T-helper 1 cell treated with Interleukin-12 subunit alpha and Interleukin-12 subunit beta and Interleukin-4 antibody, amounts not matched to agents 30 μg/mL and 1 μg/mL, for 36 hours (primary cell): ENCODE data around the gene ANTKMT.
"Not testable (repeated sequence)": the region's sequence is repeated elsewhere in the genome, so short reads cannot be mapped to it uniquely, and the experiment has no call there.

Experiments
- H3K27ac Mint-ChIP-seq: one replicate; pipeline ENCODE4 v1.8.0; 2021; ENCODE audit warnings: mild to moderate bottlenecking, mixed read lengths
- H3K27me3 Mint-ChIP-seq: one replicate; pipeline ENCODE4 v1.8.0; 2021; ENCODE audit warnings: low read depth, mixed read lengths
- H3K36me3 Mint-ChIP-seq: one replicate; pipeline ENCODE4 v1.8.0; 2021; ENCODE audit warnings: low read depth, mixed read lengths
- H3K4me1 Mint-ChIP-seq: one replicate; pipeline ENCODE4 v1.8.0; 2021; ENCODE audit warnings: low read depth, mixed read lengths
- H3K4me3 Mint-ChIP-seq: one replicate; pipeline ENCODE4 v1.8.0; 2021; ENCODE audit warnings: mild to moderate bottlenecking, moderate library complexity, mixed read lengths
- H3K9me3 Mint-ChIP-seq: one replicate; pipeline ENCODE4 v1.8.0; 2021; ENCODE audit warnings: mixed read lengths

Gene ANTKMT

GRCh38 chr16:687499-687898 is 33.4 kb upstream of the ANTKMT start:
- Mint-ChIP-seq H3K27ac (no peak overlapping the region), H3K9me3 (peaks cover 4% of the 10 kb centered on the region), H3K36me3 (peaks cover 4% of the 10 kb centered on the region), H3K27me3 (peaks cover 5% of the 10 kb centered on the region), H3K4me1 (peaks cover 10% of the 10 kb centered on the region), H3K4me3 (no peak overlapping the region)

GRCh38 chr16:689175-689897 is 31.6 kb upstream of the ANTKMT start:
- H3K36me3 Mint-ChIP-seq, result peaks cover 3% of the 10 kb centered on the region
- peak overlapping the region; percentile 85 for H3K4me3 Mint-ChIP-seq
- H3K9me3 Mint-ChIP-seq, result peaks cover 4% of the 10 kb centered on the region
- H3K27ac Mint-ChIP-seq, result peak overlapping the region; percentile 77
- H3K4me1 Mint-ChIP-seq, result peaks cover 8% of the 10 kb centered on the region
- H3K27me3 Mint-ChIP-seq, result peaks cover 15% of the 10 kb centered on the region

GRCh38 chr16:691242-691641 is 29.7 kb upstream of the ANTKMT start:
- peaks cover 20% of the 10 kb centered on the region for H3K27me3 Mint-ChIP-seq
- peak overlapping the region; percentile 85 for H3K4me3 Mint-ChIP-seq
- not testable (repeated sequence) for H3K27ac Mint-ChIP-seq, H3K36me3 Mint-ChIP-seq, H3K9me3 Mint-ChIP-seq
- peaks cover 12% of the 10 kb centered on the region for H3K4me1 Mint-ChIP-seq

GRCh38 chr16:692356-693108 is 28.4 kb upstream of the ANTKMT start:
- peaks cover 12% of the 10 kb centered on the region for H3K4me1 Mint-ChIP-seq

GRCh38 chr16:693364-693763 is 27.6 kb upstream of the ANTKMT start:
- no peak overlapping the region for H3K4me3 Mint-ChIP-seq
- H3K27me3 Mint-ChIP-seq, result peaks cover 20% of the 10 kb centered on the region
- peaks cover 12% of the 10 kb centered on the region for H3K4me1 Mint-ChIP-seq
- no peak overlapping the region for H3K27ac Mint-ChIP-seq
- H3K36me3 Mint-ChIP-seq, result peaks cover 1% of the 10 kb centered on the region
- H3K9me3 Mint-ChIP-seq, result peaks cover 4% of the 10 kb centered on the region

More at GRCh38 chr16:692356-693108, 28.4 kb upstream of the ANTKMT start:
- Mint-ChIP-seq H3K36me3 (peaks cover 1% of the 10 kb centered on the region), H3K27ac (no peak overlapping the region), H3K27me3 (peaks cover 20% of the 10 kb centered on the region), H3K4me3 (peak overlapping the region; percentile 30), H3K9me3 (peaks cover 4% of the 10 kb centered on the region)

GRCh38 chr16:693766-694165 is 27.2 kb upstream of the ANTKMT start:
- peaks cover 20% of the 10 kb centered on the region for H3K27me3 Mint-ChIP-seq
- no peak overlapping the region for H3K4me3 Mint-ChIP-seq
- H3K9me3 Mint-ChIP-seq, result peaks cover 4% of the 10 kb centered on the region

GRCh38 chr16:694187-694862 is 26.6 kb upstream of the ANTKMT start:
- peaks cover 20% of the 10 kb centered on the region for H3K27me3 Mint-ChIP-seq
- H3K9me3 Mint-ChIP-seq, result peaks cover 4% of the 10 kb centered on the region
- H3K27ac Mint-ChIP-seq, result peak overlapping the region; percentile 36
- H3K36me3 Mint-ChIP-seq, result peaks cover 1% of the 10 kb centered on the region
- peaks cover 12% of the 10 kb centered on the region for H3K4me1 Mint-ChIP-seq
- peak overlapping the region; percentile 34 for H3K4me3 Mint-ChIP-seq

More at GRCh38 chr16:693766-694165, 27.2 kb upstream of the ANTKMT start:
- Mint-ChIP-seq H3K36me3 (peaks cover 1% of the 10 kb centered on the region), H3K27ac (no peak overlapping the region), H3K4me1 (peaks cover 12% of the 10 kb centered on the region)

- no peak overlapping the region for H3K4me3 Mint-ChIP-seq
- no peak overlapping the region for H3K27ac Mint-ChIP-seq
- H3K4me1 Mint-ChIP-seq, result peaks cover 10% of the 10 kb centered on the region
- H3K9me3 Mint-ChIP-seq, result peaks cover 4% of the 10 kb centered on the region
- peaks cover 1% of the 10 kb centered on the region for H3K36me3 Mint-ChIP-seq
- H3K27me3 Mint-ChIP-seq, result peaks cover 20% of the 10 kb centered on the region
Measured at GRCh38 chr16:694863-695354, 26.0 kb upstream of the ANTKMT start.

GRCh38 chr16:695355-696089 is 25.4 kb upstream of the ANTKMT start:
- Mint-ChIP-seq H3K27ac (peak overlapping the region; percentile 68), H3K9me3 (peaks cover 4% of the 10 kb centered on the region), H3K4me1 (peaks cover 10% of the 10 kb centered on the region), H3K36me3 (peaks cover 1% of the 10 kb centered on the region), H3K4me3 (peak overlapping the region; percentile 75), H3K27me3 (peaks cover 24% of the 10 kb centered on the region)

- Mint-ChIP-seq H3K27ac (no peak overlapping the region), H3K36me3 (no peaks in the 10 kb centered on the region), H3K4me3 (no peak overlapping the region), H3K4me1 (peaks cover 4% of the 10 kb centered on the region), H3K27me3 (peaks cover 28% of the 10 kb centered on the region), H3K9me3 (no peaks in the 10 kb centered on the region)
Measured at GRCh38 chr16:698911-699671, 21.9 kb upstream of the ANTKMT start.

GRCh38 chr16:700684-701584 is 20.0 kb upstream of the ANTKMT start:
- H3K27me3 Mint-ChIP-seq, result peaks cover 27% of the 10 kb centered on the region
- H3K27ac Mint-ChIP-seq, result no peak overlapping the region
- peaks cover under 1% of the 10 kb centered on the region for H3K4me1 Mint-ChIP-seq
- H3K4me3 Mint-ChIP-seq, result no peak overlapping the region
- H3K36me3 Mint-ChIP-seq, result no peaks in the 10 kb centered on the region
- no peaks in the 10 kb centered on the region for H3K9me3 Mint-ChIP-seq

- H3K27ac Mint-ChIP-seq, result no peak overlapping the region
- no peaks in the 10 kb centered on the region for H3K36me3 Mint-ChIP-seq
- no peaks in the 10 kb centered on the region for H3K9me3 Mint-ChIP-seq
- H3K4me3 Mint-ChIP-seq, result no peak overlapping the region
- peaks cover 39% of the 10 kb centered on the region for H3K27me3 Mint-ChIP-seq
- no peaks in the 10 kb centered on the region for H3K4me1 Mint-ChIP-seq
Measured at GRCh38 chr16:702341-702740, 18.6 kb upstream of the ANTKMT start.

- H3K27me3 Mint-ChIP-seq, result peaks cover 47% of the 10 kb centered on the region
- no peaks in the 10 kb centered on the region for H3K36me3 Mint-ChIP-seq
- no peaks in the 10 kb centered on the region for H3K4me1 Mint-ChIP-seq
- no peaks in the 10 kb centered on the region for H3K9me3 Mint-ChIP-seq
- no peak overlapping the region for H3K27ac Mint-ChIP-seq
- H3K4me3 Mint-ChIP-seq, result no peak overlapping the region
Measured at GRCh38 chr16:703406-703805, 17.5 kb upstream of the ANTKMT start.
